Measurements from ENCODE around the gene BCR. TPM values are rescaled to one million over a fixed set of nuclear protein-coding genes. Genes with fewer than 3 reads are reported as not detected.
"Not testable (repeated sequence)": the region's sequence is repeated elsewhere in the genome, so short reads cannot be mapped to it uniquely, and the experiment has no call there.

The BCR gene
- total RNA-seq, 6 donors from 2014 or later: 47.1 to 105 (median 68.6) TPM

DNA sequence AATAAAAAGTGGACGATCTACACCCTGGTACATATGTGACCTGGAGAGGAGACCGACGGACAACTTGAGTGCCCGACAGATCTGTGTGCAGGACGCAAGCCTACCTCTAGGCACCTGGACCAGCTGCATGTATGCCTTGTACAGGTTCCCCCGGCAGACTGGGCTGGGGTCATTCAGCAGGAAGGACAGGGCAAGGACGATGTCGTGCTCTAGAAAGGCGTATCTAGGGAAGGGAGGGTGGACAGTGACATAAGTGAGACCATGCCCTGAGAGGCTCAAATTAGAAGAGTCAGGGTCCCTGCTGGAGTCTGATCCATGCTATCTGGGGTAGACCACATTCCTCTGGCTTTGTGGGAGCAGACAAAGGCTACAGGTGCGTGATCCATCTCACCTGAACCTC lies 46.4 kb upstream of the BCR start:
- H3K36me3 ChIP-seq: no peaks in the 10 kb centered on the region
- peaks cover 5 to 11% (median 6%) of the 10 kb centered on the region in 4 donors for H3K4me1 ChIP-seq
- no peak for TF ChIP-seq POLR2A (IDR thresholded peaks at IDR 0.05)
- no peak for TF ChIP-seq POLR2AphosphoS5 (IDR thresholded peaks at IDR 0.05)
- no peak for TF ChIP-seq CTCF (IDR thresholded peaks at IDR 0.05)
- TF ChIP-seq EP300 (IDR thresholded peaks at IDR 0.05): no peak
- H3K9me3 ChIP-seq: no peaks in the 10 kb centered on the region
- DNase-seq: no peak
- WGBS, 2 donors: 94 to 95% methylated on average over 10 of the region's 10 CpGs
- H3K27ac ChIP-seq: no peak overlapping the region
- no peaks in the 10 kb centered on the region for H3K27me3 ChIP-seq
- no peak overlapping the region for H3K4me3 ChIP-seq
- ATAC-seq (ENCODE audit: low FRiP score in 2 of 2): no peak

GRCh38 chr22:23136991-23137390 lies 43.3 kb upstream of the BCR start:
- not testable (repeated sequence) for H3K27ac ChIP-seq

DNA sequence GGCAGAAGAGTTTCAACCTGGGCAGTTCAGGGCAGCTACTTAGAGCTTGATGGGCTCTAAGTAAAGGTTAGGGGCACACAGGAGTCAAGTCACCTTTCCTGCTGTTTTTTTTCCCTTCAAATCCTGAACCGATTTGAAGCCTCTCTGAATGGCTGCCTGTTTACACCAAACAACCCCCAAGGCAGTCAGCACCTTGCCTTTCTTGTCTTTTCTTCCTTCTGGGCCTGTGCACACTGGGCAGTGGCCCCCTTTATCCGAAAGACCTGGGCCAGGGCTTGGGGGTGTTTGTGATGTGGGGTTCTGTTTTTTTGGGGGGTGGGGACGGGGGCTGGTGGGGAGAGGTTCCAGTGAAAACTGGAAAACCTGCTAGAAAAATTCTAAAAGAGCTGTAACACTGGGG lies 42.8 kb upstream of the BCR start:
- peak overlapping the region in 3 of 4 donors; percentile 21 to 66 (median 53) for H3K27ac ChIP-seq

More at GRCh38 chr22:23136991-23137390, 43.3 kb upstream of the BCR start:
- H3K27me3 ChIP-seq; ATAC-seq (ENCODE audit: low FRiP score in 2 of 2); H3K4me3 ChIP-seq; DNase-seq; H3K9me3 ChIP-seq; H3K36me3 ChIP-seq: not testable (repeated sequence)
- WGBS, 2 donors: 57 to 70% methylated on average over 1 to 3 of the region's 4 CpGs
- peaks cover 9 to 17% (median 14%) of the 10 kb centered on the region in 4 donors for H3K4me1 ChIP-seq

DNA sequence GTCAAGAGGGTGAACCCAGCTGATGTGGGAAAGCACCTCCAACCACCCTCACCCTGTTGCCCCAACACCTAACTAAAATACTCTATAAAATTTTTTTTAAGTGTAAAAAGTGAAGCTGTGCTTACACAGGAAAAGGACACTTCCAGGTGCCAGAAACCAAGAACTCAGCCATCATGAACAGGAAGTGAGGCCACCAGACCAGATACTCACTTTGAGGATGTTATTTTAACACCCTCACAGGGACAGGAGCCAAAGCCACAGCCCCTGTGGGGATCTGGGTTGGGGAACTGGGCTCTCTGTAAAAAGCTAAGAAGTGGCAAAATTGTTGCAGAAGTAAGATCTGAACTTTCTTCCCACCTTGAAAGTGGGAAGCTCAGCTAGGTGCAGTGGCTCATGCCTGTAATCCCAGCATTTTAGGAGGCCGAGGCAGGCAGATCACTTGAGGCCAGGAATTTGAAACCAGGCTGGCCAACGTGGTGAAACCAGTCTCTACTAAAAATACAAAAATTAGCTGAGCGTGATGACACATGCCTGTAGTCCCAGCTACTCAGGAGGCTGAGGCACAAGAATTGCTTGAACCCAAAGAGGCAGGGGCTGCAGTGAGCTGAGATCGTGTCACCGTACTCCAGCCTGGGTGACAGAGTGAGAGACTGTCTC lies 42.3 kb upstream of the BCR start:
- Histone ChIP-seq H3K27ac (peak overlapping the region; percentile 21 to 66 (median 49)), H3K36me3 (no peaks in the 10 kb centered on the region), H3K9me3 (no peaks in the 10 kb centered on the region), H3K4me3 (no peak overlapping the region), H3K4me1 (peaks cover 16 to 25% (median 21%) of the 10 kb centered on the region in 4 donors), H3K27me3 (no peaks in the 10 kb centered on the region)
- 43 to 63% methylated on average over 5 of the region's 5 CpGs for WGBS, 2 donors
- DNase-seq: peak in 1 of 2 donors; percentile 51
- no peak for TF ChIP-seq EP300 (IDR thresholded peaks at IDR 0.05)
- TF ChIP-seq POLR2AphosphoS5 (IDR thresholded peaks at IDR 0.05): peak in 1 of 2 donors; percentile 15
- no peak for ATAC-seq (ENCODE audit: low FRiP score in 2 of 2)

More for the DNA sequence above, 42.8 kb upstream of the BCR start:
- 44 to 58% methylated on average over 3 of the region's 3 CpGs for WGBS, 2 donors
- ATAC-seq (ENCODE audit: low FRiP score in 2 of 2): no peak
- no peak for TF ChIP-seq CTCF (IDR thresholded peaks at IDR 0.05)
- TF ChIP-seq EP300 (IDR thresholded peaks at IDR 0.05): no peak
- TF ChIP-seq POLR2A (IDR thresholded peaks at IDR 0.05): no peak
- TF ChIP-seq POLR2AphosphoS5 (IDR thresholded peaks at IDR 0.05): no peak
- Histone ChIP-seq H3K27me3 (no peaks in the 10 kb centered on the region), H3K4me1 (peaks cover 13 to 22% (median 18%) of the 10 kb centered on the region in 4 donors), H3K4me3 (no peak overlapping the region), H3K36me3 (no peaks in the 10 kb centered on the region), H3K9me3 (no peaks in the 10 kb centered on the region)
- no peak for DNase-seq

DNA sequence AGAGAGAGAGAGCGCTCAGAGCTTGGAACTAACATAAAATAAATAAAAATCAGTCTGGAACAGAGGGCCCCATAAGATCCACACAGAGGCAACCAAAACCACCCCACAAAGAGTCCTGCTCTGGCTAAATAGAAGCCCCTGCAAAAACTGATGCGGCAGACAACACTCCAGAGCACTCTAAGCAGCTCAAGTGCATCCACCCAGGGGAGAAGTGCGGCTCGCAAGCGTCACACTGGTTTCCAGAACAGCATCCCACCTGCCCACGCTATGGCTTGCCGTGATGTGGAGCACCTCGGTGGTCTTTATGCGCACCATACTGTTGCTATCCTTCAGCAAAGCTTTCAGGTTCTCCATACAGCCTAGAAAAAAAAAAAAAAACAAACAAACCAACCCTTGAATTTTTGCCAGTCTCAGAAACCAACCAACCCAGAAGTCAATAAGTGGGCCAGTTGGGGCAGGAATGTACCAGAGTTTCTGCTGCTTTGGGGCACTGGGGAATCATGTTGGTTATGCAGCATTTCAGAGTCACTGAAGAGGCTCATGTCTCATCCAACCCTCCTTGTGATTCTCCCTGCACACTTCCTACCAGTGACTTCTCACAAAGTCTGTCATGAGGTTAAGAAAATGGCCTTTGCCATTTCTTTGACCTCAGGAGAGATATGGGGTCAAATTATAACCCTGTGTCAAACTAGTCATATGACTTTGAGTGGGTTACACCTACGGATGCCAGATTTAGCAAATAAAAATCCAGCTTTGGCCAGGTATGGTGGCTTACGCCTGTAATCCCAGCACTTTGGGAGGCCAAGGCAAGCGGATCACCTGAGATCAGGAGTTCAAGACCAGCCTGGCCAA lies 41.5 kb upstream of the BCR start:
- Histone ChIP-seq H3K4me3 (no peak overlapping the region), H3K9me3 (no peaks in the 10 kb centered on the region), H3K36me3 (no peaks in the 10 kb centered on the region), H3K27ac (peak overlapping the region in 2 of 4 donors; percentile 53 to 66), H3K27me3 (no peaks in the 10 kb centered on the region), H3K4me1 (peaks cover 16 to 25% (median 21%) of the 10 kb centered on the region in 4 donors)
- 87 to 89% methylated on average over 11 to 12 of the region's 12 CpGs for WGBS, 2 donors
- ATAC-seq (ENCODE audit: low FRiP score in 2 of 2) (no peak), DNase-seq (no peak)
- TF ChIP-seq CTCF (IDR thresholded peaks at IDR 0.05): no peak
- TF ChIP-seq POLR2A (IDR thresholded peaks at IDR 0.05): no peak
- no peak for TF ChIP-seq EP300 (IDR thresholded peaks at IDR 0.05)
- TF ChIP-seq POLR2AphosphoS5 (IDR thresholded peaks at IDR 0.05): no peak

Data from upper lobe of left lung (tissue), 6 donors.